Activated CD8-positive, alpha-beta memory T cell treated with anti-CD3 and anti-CD28 coated beads, Interleukin-2, amount 10 ng/mL, durations not matched to agents 7 days and 5 days (primary cell): ENCODE results near the gene PPP5C. TPM values are rescaled to one million over a fixed set of nuclear protein-coding genes. Genes with fewer than 3 reads are reported as not detected.
A peak's percentile ranks its signal among the peaks of the same experiment; 100 is the strongest.
"Not testable (repeated sequence)": the region's sequence is repeated elsewhere in the genome, so short reads cannot be mapped to it uniquely, and the experiment has no call there.

ENCODE experiments used
- ATAC-seq: fragments of 150-1000 bp; cut with Tn5 transposase; one replicate; pipeline ENCODE4 v1.10.0; 2021; ENCODE audit warnings: moderate library complexity
- CTCF ChIA-PET: fragments of 350-600 bp; sonication (Branson Sonifier 250); formaldehyde crosslinking; loops from one replicate; lab custom pipeline; 2021; ENCODE audit warnings: antibody characterized with exemption; lab: Charles Lee
- DNase-seq: peaks from one replicate; pipeline ENCODE4 v3.0.0-alpha.2; 2020
- H3K27ac Mint-ChIP-seq: one replicate; pipeline ENCODE4 v1.8.0; 2021; ENCODE audit warnings: mild to moderate bottlenecking, mixed read lengths
- H3K27me3 Mint-ChIP-seq: one replicate; pipeline ENCODE4 v1.8.0; 2021; ENCODE audit warnings: mixed read lengths
- H3K36me3 Mint-ChIP-seq: one replicate; pipeline ENCODE4 v1.8.0; 2021; ENCODE audit warnings: mild to moderate bottlenecking, mixed read lengths
- H3K4me1 Mint-ChIP-seq: one replicate; pipeline ENCODE4 v1.8.0; 2021; ENCODE audit warnings: mixed read lengths
- H3K4me3 Mint-ChIP-seq: one replicate; pipeline ENCODE4 v1.8.0; 2021; ENCODE audit warnings: mild to moderate bottlenecking, moderate library complexity, mixed read lengths
- H3K9me3 Mint-ChIP-seq: one replicate; pipeline ENCODE4 v1.8.0; 2022; ENCODE audit warnings: low read depth, mixed read lengths
- total RNA-seq, 2 experiments: library from RNA; stranded (reverse); gene quantifications; one replicate each; pipeline ENCODE4 v1.2.3, GENCODE V29; 2021

The PPP5C gene
- total RNA-seq, 2 experiments from 2014 or later, result 99.2 to 110 TPM

DNA sequence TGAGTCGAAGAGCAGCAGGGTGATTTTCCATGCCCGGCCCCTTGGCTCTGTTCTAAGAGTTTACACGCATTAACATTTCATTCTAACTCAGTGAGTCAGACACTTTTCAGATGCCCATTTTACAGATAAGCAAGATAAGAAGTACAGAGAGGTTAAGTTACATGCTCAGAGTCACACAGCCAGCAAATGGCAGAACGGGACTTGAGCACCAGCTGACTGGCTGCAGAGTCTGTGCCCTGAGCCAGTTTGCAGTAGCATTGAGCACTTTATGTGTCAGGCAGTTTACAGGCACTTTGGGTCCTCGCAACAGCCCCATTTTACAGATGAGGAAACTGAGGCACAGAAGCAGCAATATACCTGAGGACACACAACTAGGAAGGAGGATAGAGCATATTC is 47.5 kb downstream of the PPP5C start:
- H3K4me1 Mint-ChIP-seq, result peaks cover 3% of the 10 kb centered on the region
- H3K27ac Mint-ChIP-seq, result no peak overlapping the region
- DNase-seq (no peak), ATAC-seq (no peak)
- H3K36me3 Mint-ChIP-seq, result peaks cover 5% of the 10 kb centered on the region
- peaks cover 11% of the 10 kb centered on the region for H3K27me3 Mint-ChIP-seq
- H3K9me3 Mint-ChIP-seq, result no peaks in the 10 kb centered on the region
- H3K4me3 Mint-ChIP-seq, result no peak overlapping the region
- CTCF ChIA-PET, result interaction anchor here (1.0 to 4.9 kb wide), 16 partner anchors 9 to 862 kb away, joined by 3 to 57 read pairs (median 8); partner anchors contain the start of genes CCDC9 and PPP5C

- not testable (repeated sequence) for H3K9me3 Mint-ChIP-seq, H3K36me3 Mint-ChIP-seq, ATAC-seq, H3K27ac Mint-ChIP-seq, H3K4me1 Mint-ChIP-seq, DNase-seq, H3K4me3 Mint-ChIP-seq
- CTCF ChIA-PET, result interaction anchor here (1.1 to 4.9 kb wide), 4 partner anchors 90 to 145 kb away, joined by 3 to 57 read pairs (median 34); no protein-coding TSS in a partner anchor
- peaks cover 21% of the 10 kb centered on the region for H3K27me3 Mint-ChIP-seq
These were observed 51.1 kb downstream of the PPP5C start for GRCh38 chr19:46397801-46398479.

- H3K4me1 Mint-ChIP-seq, result peaks cover 11% of the 10 kb centered on the region
- H3K9me3 Mint-ChIP-seq, result no peaks in the 10 kb centered on the region
- DNase-seq, result no peak
- peak; percentile 16 for ATAC-seq
- H3K27me3 Mint-ChIP-seq, result peaks cover 57% of the 10 kb centered on the region
- CTCF ChIA-PET, result interaction anchor here (0.8 to 8.2 kb wide), 9 partner anchors 8 to 139 kb away, joined by 3 to 71 read pairs (median 6); no protein-coding TSS in a partner anchor
- H3K36me3 Mint-ChIP-seq, result no peaks in the 10 kb centered on the region
- H3K4me3 Mint-ChIP-seq, result no peak overlapping the region
- no peak overlapping the region for H3K27ac Mint-ChIP-seq
These were observed 55.8 kb downstream of the PPP5C start for GRCh38 chr19:46402725-46403124.

DNA sequence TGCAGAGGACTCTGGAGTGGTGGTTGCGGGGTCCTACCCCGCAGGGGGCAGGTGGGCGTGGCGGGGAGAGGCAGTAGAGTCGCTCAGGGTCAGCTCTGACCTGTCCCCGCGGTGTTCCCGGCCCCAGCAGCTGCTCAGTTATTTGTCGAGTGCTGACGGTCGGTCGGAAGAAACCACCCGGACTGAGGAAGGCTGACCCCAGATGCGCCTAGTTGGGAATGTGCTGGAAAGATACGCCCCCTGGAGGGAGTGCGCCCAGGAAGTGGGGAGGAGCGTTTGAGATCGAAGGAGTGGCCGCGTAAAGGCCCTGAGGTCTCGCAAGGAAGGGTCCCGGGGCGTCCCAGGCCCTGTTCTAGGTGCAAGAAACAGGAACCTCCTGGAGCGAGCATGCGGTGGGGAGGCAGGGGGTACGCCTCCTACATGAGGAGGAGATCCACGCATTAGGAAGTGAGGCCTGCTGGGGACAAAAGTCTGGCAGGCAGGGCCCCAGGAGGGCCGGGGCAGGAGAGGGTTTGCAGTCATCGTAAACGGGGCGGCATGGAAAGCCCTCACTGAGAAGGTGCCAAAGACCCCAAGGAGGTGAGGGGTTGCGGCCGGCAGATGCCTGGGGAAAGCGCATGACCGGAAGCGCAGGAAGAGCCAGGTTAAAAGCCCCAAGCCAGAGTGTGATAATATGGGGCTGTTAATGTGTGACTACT is 57.3 kb downstream of the PPP5C start:
- Mint-ChIP-seq H3K27ac (no peak overlapping the region), H3K9me3 (no peaks in the 10 kb centered on the region), H3K27me3 (peaks cover 63% of the 10 kb centered on the region), H3K36me3 (no peaks in the 10 kb centered on the region), H3K4me1 (peaks cover 11% of the 10 kb centered on the region), H3K4me3 (no peak overlapping the region)
- CTCF ChIA-PET, result interaction anchor here (0.9 to 8.2 kb wide), 12 partner anchors 9 to 138 kb away, joined by 3 to 71 read pairs (median 4); partner anchors contain the start of gene CCDC8
- ATAC-seq (no peak), DNase-seq (no peak)

- H3K27ac Mint-ChIP-seq, result no peak overlapping the region
- DNase-seq (no peak), ATAC-seq (no peak)
- peaks cover 63% of the 10 kb centered on the region for H3K27me3 Mint-ChIP-seq
- no peak overlapping the region for H3K4me3 Mint-ChIP-seq
- H3K36me3 Mint-ChIP-seq, result no peaks in the 10 kb centered on the region
- H3K9me3 Mint-ChIP-seq, result no peaks in the 10 kb centered on the region
- H3K4me1 Mint-ChIP-seq, result peaks cover 11% of the 10 kb centered on the region
- CTCF ChIA-PET, result interaction anchor here (0.6 to 8.2 kb wide), 5 partner anchors 8 to 133 kb away, joined by 3 to 71 read pairs (median 3); partner anchors contain the start of gene CCDC8
These were observed 58.0 kb downstream of the PPP5C start for GRCh38 chr19:46404753-46405468.

GRCh38 chr19:46406976-46407375 is 60.1 kb downstream of the PPP5C start:
- Mint-ChIP-seq H3K27ac (no peak overlapping the region), H3K36me3 (no peaks in the 10 kb centered on the region), H3K4me3 (no peak overlapping the region), H3K4me1 (peaks cover 11% of the 10 kb centered on the region), H3K27me3 (peaks cover 72% of the 10 kb centered on the region), H3K9me3 (no peaks in the 10 kb centered on the region)
- CTCF ChIA-PET, result interaction anchor here (8.2 kb wide), 1 partner anchor 83 kb away, joined by 71 read pairs; no protein-coding TSS in a partner anchor
- ATAC-seq (no peak), DNase-seq (no peak)

GRCh38 chr19:46407856-46408663 is 61.2 kb downstream of the PPP5C start:
- DNase-seq (no peak), ATAC-seq (no peak)
- Mint-ChIP-seq H3K36me3 (no peaks in the 10 kb centered on the region), H3K4me1 (peaks cover 11% of the 10 kb centered on the region), H3K27me3 (peaks cover 76% of the 10 kb centered on the region), H3K9me3 (no peaks in the 10 kb centered on the region), H3K4me3 (no peak overlapping the region), H3K27ac (no peak overlapping the region)
- CTCF ChIA-PET, result interaction anchor here (0.9 to 1.3 kb wide), 2 partner anchors 12 to 106 kb away, joined by 3 to 5 read pairs; no protein-coding TSS in a partner anchor

- CTCF ChIA-PET, result interaction anchor here (0.9 to 1.3 kb wide), 2 partner anchors 13 to 105 kb away, joined by 3 to 5 read pairs; no protein-coding TSS in a partner anchor
- no peak overlapping the region for H3K27ac Mint-ChIP-seq
- H3K36me3 Mint-ChIP-seq, result no peaks in the 10 kb centered on the region
- H3K4me3 Mint-ChIP-seq, result no peak overlapping the region
- peaks cover 9% of the 10 kb centered on the region for H3K4me1 Mint-ChIP-seq
- H3K27me3 Mint-ChIP-seq, result peaks cover 76% of the 10 kb centered on the region
- DNase-seq (no peak), ATAC-seq (no peak)
- H3K9me3 Mint-ChIP-seq, result no peaks in the 10 kb centered on the region
These were observed 61.8 kb downstream of the PPP5C start for GRCh38 chr19:46408664-46409039.

DNA sequence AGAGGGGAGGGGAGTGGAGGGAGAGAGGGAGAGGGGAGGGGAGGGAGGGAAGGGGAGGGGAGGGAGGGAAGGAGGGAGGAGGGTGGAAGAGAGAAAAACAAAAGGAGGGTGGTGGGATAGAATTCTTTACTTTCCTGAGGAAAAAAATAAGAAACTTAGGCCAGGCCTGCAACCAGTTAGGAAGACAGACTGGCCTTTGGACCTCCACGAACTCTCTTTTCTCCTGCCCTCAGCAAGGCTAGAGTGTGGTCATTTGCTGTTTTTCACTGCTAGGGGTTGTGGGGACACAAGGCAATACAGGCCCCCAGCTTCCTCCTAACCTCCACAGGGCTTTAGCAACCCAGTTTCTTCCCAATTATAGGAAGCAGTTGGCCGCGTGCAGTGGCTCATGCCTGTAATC is 62.3 kb downstream of the PPP5C start:
- Mint-ChIP-seq H3K4me3 (no peak overlapping the region), H3K27me3 (peaks cover 76% of the 10 kb centered on the region), H3K27ac (no peak overlapping the region), H3K9me3 (no peaks in the 10 kb centered on the region), H3K36me3 (no peaks in the 10 kb centered on the region), H3K4me1 (peaks cover 6% of the 10 kb centered on the region)
- DNase-seq (no peak), ATAC-seq (no peak)
- CTCF ChIA-PET, result interaction anchor here (1.3 kb wide), 1 partner anchor 13 kb away, joined by 3 read pairs; no protein-coding TSS in a partner anchor

- Mint-ChIP-seq H3K27ac (no peak overlapping the region), H3K4me1 (no peaks in the 10 kb centered on the region), H3K9me3 (no peaks in the 10 kb centered on the region), H3K27me3 (peaks cover 75% of the 10 kb centered on the region), H3K4me3 (no peak overlapping the region), H3K36me3 (no peaks in the 10 kb centered on the region)
- CTCF ChIA-PET, result interaction anchor here (0.9 to 1.5 kb wide), 2 partner anchors 8 to 15 kb away, joined by 3 to 6 read pairs; no protein-coding TSS in a partner anchor
- ATAC-seq (no peak), DNase-seq (no peak)
These were observed 63.6 kb downstream of the PPP5C start for GRCh38 chr19:46410205-46411087.

GRCh38 chr19:46411088-46411924 is 64.4 kb downstream of the PPP5C start:
- Mint-ChIP-seq H3K4me1 (no peaks in the 10 kb centered on the region), H3K9me3 (no peaks in the 10 kb centered on the region), H3K27me3 (peaks cover 77% of the 10 kb centered on the region), H3K36me3 (no peaks in the 10 kb centered on the region), H3K4me3 (no peak overlapping the region), H3K27ac (no peak overlapping the region)
- DNase-seq (no peak), ATAC-seq (no peak)
- CTCF ChIA-PET, result interaction anchor here (1.5 kb wide), 1 partner anchor 9 kb away, joined by 6 read pairs; no protein-coding TSS in a partner anchor
